PC-9 (cell line): ENCODE measurements around the gene MYBPC2.

Experiments
- CTCF ChIP-seq: fragments of 200-600 bp; sonication (generic); conservative IDR thresholded peaks from 2 replicates; pipeline ENCODE4 v1.6.1; 2017; ENCODE audit warnings: mixed run types, antibody characterized with exemption, mild to moderate bottlenecking, moderate library complexity
- EZH2 ChIP-seq: fragments of 200-600 bp; sonication (generic); IDR thresholded peaks from 2 replicates; pipeline ENCODE4 v1.8.0; 2017; ENCODE audit warnings: antibody characterized with exemption, low read depth

- TF ChIP-seq CTCF (no peak), EZH2 (no peak)
Observed at GRCh38 chr19:50427318-50427925, 5.3 kb upstream of the MYBPC2 start.
